Measurements from ENCODE around the gene MMP24OS. TPM values are rescaled to one million over a fixed set of nuclear protein-coding genes. Genes with fewer than 3 reads are reported as not detected.

MMP24OS gene
- total RNA-seq, 1 donor from 2014 or later = 45.4 TPM

GRCh38 chr20:35307666-35308653 is 30.0 kb upstream of the MMP24OS start:
- peak; percentile 77 for DNase-seq
- TF ChIP-seq CTCF (IDR thresholded peaks at IDR 0.05; ENCODE audit: borderline replicate concordance) = no peak
- H3K4me3 ChIP-seq = no peak overlapping the region
- no peaks in the 10 kb centered on the region for H3K9me3 ChIP-seq (replicated peaks)
- no peaks in the 10 kb centered on the region for H3K27me3 ChIP-seq (ENCODE audit: low read depth)
- H3K36me3 ChIP-seq = peaks cover 22% of the 10 kb centered on the region
- H3K27ac ChIP-seq (replicated peaks) = peak overlapping the region; percentile 78
- H3K4me1 ChIP-seq = peaks cover 33% of the 10 kb centered on the region
- intact Hi-C loops (cut with micrococcal nuclease) = loop anchor here (10.0 kb wide), 1 partner anchor 137 kb away; no protein-coding TSS in a partner anchor

- Histone ChIP-seq H3K36me3 (peaks cover 15% of the 10 kb centered on the region), H3K27me3 (ENCODE audit: low read depth) (no peaks in the 10 kb centered on the region), H3K4me1 (peaks cover 33% of the 10 kb centered on the region), H3K4me3 (no peak overlapping the region), H3K9me3 (replicated peaks) (no peaks in the 10 kb centered on the region), H3K27ac (replicated peaks) (peak overlapping the region; percentile 78)
- intact Hi-C loops (cut with micrococcal nuclease) = loop anchor here (10.0 kb wide), 1 partner anchor 138 kb away; no protein-coding TSS in a partner anchor
- DNase-seq = peak; percentile 25
- peak; percentile 70 for TF ChIP-seq CTCF (IDR thresholded peaks at IDR 0.05; ENCODE audit: borderline replicate concordance)
Measured at GRCh38 chr20:35306931-35307517, 29.1 kb upstream of the MMP24OS start.

- no peak for DNase-seq
- intact Hi-C loops (cut with micrococcal nuclease) = loop anchor here (10.0 kb wide), 1 partner anchor 139 kb away; no protein-coding TSS in a partner anchor
- peaks cover 15% of the 10 kb centered on the region for H3K36me3 ChIP-seq
- H3K27me3 ChIP-seq (ENCODE audit: low read depth) = no peaks in the 10 kb centered on the region
- no peak overlapping the region for H3K27ac ChIP-seq (replicated peaks)
- H3K4me1 ChIP-seq = peaks cover 33% of the 10 kb centered on the region
- no peak for TF ChIP-seq CTCF (IDR thresholded peaks at IDR 0.05; ENCODE audit: borderline replicate concordance)
- no peak overlapping the region for H3K4me3 ChIP-seq
- no peaks in the 10 kb centered on the region for H3K9me3 ChIP-seq (replicated peaks)
Measured at GRCh38 chr20:35305682-35306556, 28.0 kb upstream of the MMP24OS start.

- no peak for DNase-seq
- Histone ChIP-seq H3K4me3 (no peak overlapping the region), H3K9me3 (replicated peaks) (no peaks in the 10 kb centered on the region), H3K4me1 (peaks cover 33% of the 10 kb centered on the region), H3K27ac (replicated peaks) (no peak overlapping the region), H3K27me3 (ENCODE audit: low read depth) (no peaks in the 10 kb centered on the region), H3K36me3 (peaks cover 15% of the 10 kb centered on the region)
- no peak for TF ChIP-seq CTCF (IDR thresholded peaks at IDR 0.05; ENCODE audit: borderline replicate concordance)
- intact Hi-C loops (cut with micrococcal nuclease) = loop anchor here (10.0 kb wide), 1 partner anchor 140 kb away; no protein-coding TSS in a partner anchor
Measured at GRCh38 chr20:35304956-35305355, 27.0 kb upstream of the MMP24OS start.

Data from left ventricle myocardium inferior (tissue), 1 donor.